Hepatocyte (in vitro differentiated cells): Measurements from ENCODE around the gene KPNA3.
"Not testable (repeated sequence)": the region's sequence is repeated elsewhere in the genome, so short reads cannot be mapped to it uniquely, and the experiment has no call there.

ENCODE experiments used
- CTCF ChIP-seq: fragments of 200-600 bp; sonication (generic); IDR thresholded peaks from 2 replicates; pipeline ENCODE4 v1.5.1; 2016; ENCODE audit warnings: antibody characterized with exemption, mild to moderate bottlenecking; ENCODE audit not compliant: poor library complexity
- EZH2 ChIP-seq: fragments of 200-600 bp; sonication (generic); IDR thresholded peaks from 2 replicates; pipeline ENCODE4 v1.6.1; 2016; ENCODE audit warnings: antibody characterized with exemption, mild to moderate bottlenecking, borderline replicate concordance
- EZH2phosphoT487 ChIP-seq: fragments of 200-600 bp; sonication (generic); IDR thresholded peaks from one replicate; pipeline ENCODE4 v1.6.1; 2018; ENCODE audit warnings: antibody characterized with exemption, mild to moderate bottlenecking, low read depth, moderate library complexity; ENCODE audit not compliant: unreplicated experiment, severe bottlenecking

GRCh38 chr13:49761811-49762210, 30.7 kb downstream of the KPNA3 start:
- not testable (repeated sequence) for TF ChIP-seq CTCF, EZH2, EZH2phosphoT487
